ENCODE results near the gene DNAAF2.

- TF ChIP-seq, protein P1, sequence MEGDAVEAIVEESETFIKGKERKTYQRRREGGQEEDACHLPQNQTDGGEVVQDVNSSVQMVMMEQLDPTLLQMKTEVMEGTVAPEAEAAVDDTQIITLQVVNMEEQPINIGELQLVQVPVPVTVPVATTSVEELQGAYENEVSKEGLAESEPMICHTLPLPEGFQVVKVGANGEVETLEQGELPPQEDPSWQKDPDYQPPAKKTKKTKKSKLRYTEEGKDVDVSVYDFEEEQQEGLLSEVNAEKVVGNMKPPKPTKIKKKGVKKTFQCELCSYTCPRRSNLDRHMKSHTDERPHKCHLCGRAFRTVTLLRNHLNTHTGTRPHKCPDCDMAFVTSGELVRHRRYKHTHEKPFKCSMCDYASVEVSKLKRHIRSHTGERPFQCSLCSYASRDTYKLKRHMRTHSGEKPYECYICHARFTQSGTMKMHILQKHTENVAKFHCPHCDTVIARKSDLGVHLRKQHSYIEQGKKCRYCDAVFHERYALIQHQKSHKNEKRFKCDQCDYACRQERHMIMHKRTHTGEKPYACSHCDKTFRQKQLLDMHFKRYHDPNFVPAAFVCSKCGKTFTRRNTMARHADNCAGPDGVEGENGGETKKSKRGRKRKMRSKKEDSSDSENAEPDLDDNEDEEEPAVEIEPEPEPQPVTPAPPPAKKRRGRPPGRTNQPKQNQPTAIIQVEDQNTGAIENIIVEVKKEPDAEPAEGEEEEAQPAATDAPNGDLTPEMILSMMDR (IDR thresholded peaks at IDR 0.05; ENCODE audit: insufficient read depth, low read length) = no peak
- TF ChIP-seq POLR2AphosphoS5 (IDR thresholded peaks at IDR 0.05; ENCODE audit: low read depth) = no peak
- TF ChIP-seq GABPA (IDR thresholded peaks at IDR 0.05; ENCODE audit: low read depth) = no peak
Observed at GRCh38 chr14:49593016-49593415, 42.0 kb downstream of the DNAAF2 start.

All from HL-60 (cell line).